ENCODE measurements around the gene ATP5F1D. TPM values are rescaled to one million over a fixed set of nuclear protein-coding genes. Genes with fewer than 3 reads are reported as not detected.
A peak's percentile ranks its signal among the peaks of the same experiment; 100 is the strongest.

ATP5F1D gene
- total and polyA plus RNA-seq, 2 of the 13 experiments (the other 11 are each of a cell fraction or from before 2014, with no cell fraction given) = 39.4 to 78.7 TPM

- TF ChIP-seq ARID5B (CRISPR knock-in tag; IDR thresholded peaks at IDR 0.05) (no peak; the same call in 1 of the 2 replicates), NKX3-1 (CRISPR knock-in tag; IDR thresholded peaks at IDR 0.05) (no peak), ZNF101 (CRISPR knock-in tag; IDR thresholded peaks at IDR 0.05; ENCODE audit: borderline replicate concordance, low read depth) (no peak), DNMT1 (CRISPR knock-in tag; IDR thresholded peaks at IDR 0.05) (no peak), U2AF1 (optimal IDR thresholded peaks at IDR 0.05; ENCODE audit: low read depth, low read length) (no peak), ZNF7 (CRISPR knock-in tag; IDR thresholded peaks at IDR 0.05) (no peak), ZNF605 (CRISPR knock-in tag; IDR thresholded peaks at IDR 0.05) (peak; percentile 64; the same call in 1 of the 2 replicates), ZNF34 (CRISPR knock-in tag; IDR thresholded peaks at IDR 0.05; ENCODE audit: borderline replicate concordance) (no peak), GLMP (CRISPR knock-in tag; IDR thresholded peaks at IDR 0.05; ENCODE audit: borderline replicate concordance) (no peak), ZNF646 (CRISPR knock-in tag; IDR thresholded peaks at IDR 0.05) (no peak), EHMT2 (IDR thresholded peaks at IDR 0.05; ENCODE audit: borderline replicate concordance, low read depth, low read length) (no peak), ZNF343 (CRISPR knock-in tag; IDR thresholded peaks at IDR 0.05) (no peak), TRIM24 (CRISPR knock-in tag; IDR thresholded peaks at IDR 0.05) (no peak), IRF9 (CRISPR knock-in tag; IDR thresholded peaks at IDR 0.05; ENCODE audit: borderline replicate concordance) (no peak; the same call in 1 of the 2 replicates), SP1 (IDR thresholded peaks at IDR 0.05) (no peak), SP1 (CRISPR knock-in tag; IDR thresholded peaks at IDR 0.05) (no peak)
Observed at GRCh38 chr19:1251330-1252220, 10.0 kb downstream of the ATP5F1D start (continued).

Data from HepG2 (cell line).